DMS114 treated with DMSO at 0.1 percent for 48 hours (cell line): Measurements from ENCODE around the gene PRR29.
"Not testable (repeated sequence)": the region's sequence is repeated elsewhere in the genome, so short reads cannot be mapped to it uniquely, and the experiment has no call there.

Experiments used
- DNase-seq: peaks from one replicate; lab custom pipeline; 2025; ENCODE audit not compliant: unreplicated experiment; lab: John Stamatoyannopoulos, UW

PRR29 gene

GRCh38 chr17:63995626-63996025 is 2.5 kb upstream of the PRR29 start:
- no peak for DNase-seq

GRCh38 chr17:63996430-63997182 is 1.5 kb upstream of the PRR29 start:
- DNase-seq = no peak

GRCh38 chr17:63997341-63998048 is 656 bp upstream of the PRR29 start:
- DNase-seq = no peak

- no peak for DNase-seq
These were observed 849 bp downstream of the PRR29 start for GRCh38 chr17:63998721-63999679.

- DNase-seq = no peak
These were observed 1.8 kb downstream of the PRR29 start for GRCh38 chr17:63999680-64000531.

GRCh38 chr17:64001091-64001579 is 3.0 kb downstream of the PRR29 start:
- DNase-seq = no peak

GRCh38 chr17:64001763-64002529 is 3.8 kb downstream of the PRR29 start:
- DNase-seq = no peak

GRCh38 chr17:64002658-64003525 is 4.7 kb downstream of the PRR29 start:
- DNase-seq = no peak

GRCh38 chr17:64003526-64004121 is 5.5 kb downstream of the PRR29 start:
- DNase-seq = no peak

GRCh38 chr17:64004218-64004770 is 6.1 kb downstream of the PRR29 start:
- DNase-seq = no peak

GRCh38 chr17:64004903-64005733 is 7.0 kb downstream of the PRR29 start:
- DNase-seq = no peak

GRCh38 chr17:64005734-64006167 is 7.6 kb downstream of the PRR29 start:
- DNase-seq = no peak

- DNase-seq = no peak
These were observed 8.4 kb downstream of the PRR29 start for GRCh38 chr17:64006361-64007088.

GRCh38 chr17:64007089-64007837 is 9.1 kb downstream of the PRR29 start:
- DNase-seq = not testable (repeated sequence)

GRCh38 chr17:64007838-64008282 is 9.7 kb downstream of the PRR29 start:
- no peak for DNase-seq
